NCI-H1092 (cell line): ENCODE data around the gene SHMT1.
"Not testable (repeated sequence)": the region's sequence is repeated elsewhere in the genome, so short reads cannot be mapped to it uniquely, and the experiment has no call there.

Source experiments
- DNase-seq: peaks from one replicate; lab custom pipeline; 2025; lab: John Stamatoyannopoulos, UW

The SHMT1 gene

DNA sequence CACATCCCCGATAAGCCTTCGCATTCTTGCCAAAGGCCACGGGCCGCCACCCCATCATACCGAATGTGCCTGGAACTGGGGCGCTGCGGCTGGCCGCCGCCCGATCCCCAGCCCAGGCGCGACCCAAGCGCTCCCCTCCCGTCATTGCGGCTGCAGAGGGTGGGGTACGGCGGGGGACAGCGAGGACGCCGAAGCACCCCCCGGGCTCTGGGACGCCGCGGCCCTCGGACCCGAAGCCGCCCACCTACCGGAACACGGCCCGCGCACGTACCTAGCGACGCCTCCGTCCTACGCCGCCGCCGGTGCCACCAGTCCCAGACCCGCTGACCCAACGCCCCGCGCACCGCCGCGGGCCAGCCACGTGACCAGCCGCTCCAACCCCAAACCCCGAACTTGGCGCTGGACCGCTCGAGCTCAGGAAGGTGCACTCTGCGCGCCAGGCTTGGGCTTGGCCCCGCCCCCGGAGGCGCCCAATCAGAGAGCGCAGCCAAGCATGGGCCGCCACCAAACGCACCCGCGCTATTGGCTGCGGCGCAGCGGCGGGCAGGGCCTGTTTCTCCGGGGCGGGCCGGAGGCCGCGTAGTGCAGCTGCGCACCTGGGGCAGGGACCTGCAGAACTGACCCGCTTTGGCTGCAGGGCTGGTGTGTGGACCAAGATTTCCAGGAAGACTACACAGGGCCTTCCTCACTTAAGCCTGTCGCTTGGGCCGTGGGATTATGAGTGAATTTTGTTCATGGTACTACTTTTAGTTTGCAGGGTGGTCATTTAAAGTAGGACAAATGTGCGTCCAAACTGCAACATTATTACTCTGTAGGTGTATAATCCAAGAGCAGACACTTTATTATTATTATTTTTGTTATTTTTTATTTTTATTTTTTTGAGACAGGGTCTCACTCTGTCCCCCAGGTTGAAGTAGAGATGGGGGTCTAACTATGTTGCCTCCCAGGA, at the start of gene SHMT1:
Gene SHMT1, minus strand, starts transcription at position 450 of the 949 bp plus-strand sequence. CDS start 7,569 bp downstream, outside the sequence.
- DNase-seq = peak; percentile 77

DNA sequence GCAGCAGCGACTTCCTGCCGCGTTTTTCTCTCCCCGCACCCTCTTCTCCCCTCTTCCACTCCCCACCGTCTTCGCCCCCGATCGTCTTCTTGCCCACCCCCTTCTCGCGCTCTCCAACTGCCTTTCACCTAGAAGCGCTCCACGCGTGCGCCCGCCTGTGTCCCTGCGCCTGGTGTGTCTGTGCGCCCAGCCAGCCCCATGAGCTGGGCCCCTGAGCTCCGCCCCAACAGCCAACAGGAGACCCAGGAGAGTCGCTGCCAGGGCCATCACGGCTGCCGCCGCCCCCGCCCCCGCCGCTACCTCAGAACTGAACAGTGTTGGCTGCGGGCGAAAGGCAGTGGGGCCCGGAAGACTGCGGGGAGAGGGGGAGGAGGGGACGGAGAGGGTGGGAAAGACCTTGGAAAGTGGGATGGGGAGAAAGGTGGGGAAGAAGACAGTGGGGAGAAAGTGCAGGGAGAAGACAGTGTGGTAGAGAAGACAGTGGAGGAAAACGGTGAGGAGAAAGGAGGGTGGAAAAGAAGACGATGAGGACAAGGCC, 48.7 kb upstream of the SHMT1 start:
- not testable (repeated sequence) for DNase-seq

DNA sequence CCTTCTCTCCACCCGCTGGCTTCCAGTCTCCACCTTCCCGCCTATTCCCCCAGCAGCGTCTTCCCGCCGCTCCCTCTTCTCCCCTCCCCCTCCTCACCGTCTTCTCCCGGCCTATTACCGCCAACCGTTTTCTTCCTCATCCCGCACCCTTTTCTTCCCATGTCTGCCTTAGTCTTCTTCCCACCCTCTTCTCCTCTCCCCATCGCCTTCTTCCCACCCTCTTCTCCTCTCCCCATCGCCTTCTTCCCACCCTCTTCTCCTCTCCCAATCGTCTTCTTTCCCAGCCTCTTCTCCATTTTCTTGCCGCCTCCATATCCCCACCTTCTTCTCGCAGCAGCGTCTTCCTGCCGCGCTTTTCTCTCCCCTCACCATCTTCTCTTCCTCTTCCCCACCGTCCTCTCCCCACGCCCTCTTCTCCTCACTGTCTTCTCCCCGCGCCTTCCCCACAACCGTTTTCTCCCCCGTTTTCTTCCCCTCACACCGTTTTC, 48.1 kb upstream of the SHMT1 start:
- DNase-seq = not testable (repeated sequence)

DNA sequence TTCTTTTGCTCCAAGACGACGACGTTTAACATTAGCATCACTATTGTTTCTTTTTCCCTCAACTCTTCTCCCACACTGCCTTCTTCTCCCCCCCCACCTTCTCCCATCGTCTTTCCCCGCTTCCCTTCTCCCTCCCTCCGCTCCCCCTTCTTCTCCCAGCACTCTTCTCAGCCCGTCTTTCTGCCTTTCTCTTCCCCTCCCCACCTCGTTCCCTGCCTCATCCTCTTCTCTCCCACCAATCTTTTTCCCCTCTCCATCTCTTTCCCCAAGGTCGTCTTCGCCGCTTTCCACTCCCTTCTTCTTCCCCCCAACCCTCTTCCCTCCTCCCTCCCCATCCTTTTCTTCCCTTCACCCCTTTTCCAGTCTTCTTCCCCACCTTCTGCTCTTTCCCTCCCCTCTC, 47.4 kb upstream of the SHMT1 start:
- not testable (repeated sequence) for DNase-seq

DNA sequence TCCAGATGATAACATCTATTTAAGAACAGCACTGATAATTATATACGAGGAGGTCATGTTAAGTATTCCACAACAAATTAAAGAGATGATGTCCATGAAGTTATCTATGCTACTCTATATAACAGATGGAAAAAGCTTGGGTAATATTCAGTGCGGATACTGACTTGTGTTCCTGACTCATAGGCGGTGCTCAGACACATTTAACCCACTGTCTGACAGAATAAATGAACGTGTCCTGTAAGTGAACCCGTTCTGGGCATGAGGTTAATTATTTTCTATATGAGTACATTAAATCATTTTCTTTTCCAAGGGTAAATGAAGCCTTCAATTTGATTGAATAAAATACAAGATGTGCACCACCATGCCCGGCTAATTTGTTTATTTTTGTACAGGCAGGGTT, 46.0 kb upstream of the SHMT1 start:
- DNase-seq = not testable (repeated sequence)

DNA sequence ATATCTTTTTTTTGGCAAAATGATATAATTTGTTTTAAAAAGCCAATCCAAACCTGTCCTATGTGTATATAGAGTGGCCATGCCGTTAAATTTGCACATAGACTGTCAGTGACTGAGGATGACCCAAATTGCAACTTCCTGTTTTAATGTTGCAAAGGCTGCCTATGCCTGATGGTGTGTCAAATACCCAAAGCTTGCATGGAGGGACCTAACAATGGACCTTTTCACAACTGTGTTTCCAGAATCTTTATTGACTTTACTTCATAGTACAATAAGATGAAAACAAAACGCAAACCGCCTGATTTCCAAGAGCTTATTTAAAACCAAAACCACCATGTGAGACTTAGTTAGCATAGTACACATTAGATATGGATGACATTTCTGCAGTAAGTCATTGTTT, 45.6 kb upstream of the SHMT1 start:
- not testable (repeated sequence) for DNase-seq

DNA sequence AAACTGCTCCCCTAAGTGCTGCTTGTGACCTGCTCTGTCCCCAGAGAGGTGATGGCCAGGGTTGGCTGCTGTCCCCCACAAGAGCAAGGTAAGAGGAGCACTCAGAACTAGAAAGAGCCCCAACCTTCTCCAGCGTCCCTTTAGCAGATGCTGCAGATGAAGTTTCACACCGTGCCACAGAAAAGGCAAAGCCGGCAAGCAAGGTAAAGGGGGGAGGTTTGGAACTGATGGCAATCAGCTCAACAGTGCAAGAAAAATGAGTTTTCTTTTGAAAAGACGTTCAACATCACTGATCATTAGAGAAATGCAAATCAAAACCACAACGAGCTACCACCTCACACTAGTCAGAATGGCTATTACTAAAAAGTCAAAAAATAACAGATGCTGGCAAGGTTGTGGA, 40.3 kb upstream of the SHMT1 start:
- not testable (repeated sequence) for DNase-seq

DNA sequence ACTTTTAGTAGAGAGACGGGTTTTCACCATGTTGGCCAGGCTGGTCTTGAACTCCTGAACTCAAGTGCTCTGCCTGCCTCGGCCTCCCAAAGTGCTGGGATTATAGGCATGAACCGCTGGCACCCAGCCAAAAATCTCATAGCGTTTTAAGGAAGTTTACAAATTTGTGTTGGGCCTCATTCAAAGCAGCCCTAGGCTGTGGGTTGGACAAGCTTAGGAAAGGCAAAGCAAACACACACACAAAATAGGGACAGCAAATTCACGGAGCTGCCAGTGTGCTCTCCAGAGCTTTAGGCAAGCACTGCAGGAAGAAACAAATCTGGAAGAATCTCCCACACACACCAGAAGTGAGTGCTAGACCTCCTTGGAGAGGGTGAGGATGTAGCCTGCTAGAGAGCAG, 39.8 kb upstream of the SHMT1 start:
- not testable (repeated sequence) for DNase-seq

DNA sequence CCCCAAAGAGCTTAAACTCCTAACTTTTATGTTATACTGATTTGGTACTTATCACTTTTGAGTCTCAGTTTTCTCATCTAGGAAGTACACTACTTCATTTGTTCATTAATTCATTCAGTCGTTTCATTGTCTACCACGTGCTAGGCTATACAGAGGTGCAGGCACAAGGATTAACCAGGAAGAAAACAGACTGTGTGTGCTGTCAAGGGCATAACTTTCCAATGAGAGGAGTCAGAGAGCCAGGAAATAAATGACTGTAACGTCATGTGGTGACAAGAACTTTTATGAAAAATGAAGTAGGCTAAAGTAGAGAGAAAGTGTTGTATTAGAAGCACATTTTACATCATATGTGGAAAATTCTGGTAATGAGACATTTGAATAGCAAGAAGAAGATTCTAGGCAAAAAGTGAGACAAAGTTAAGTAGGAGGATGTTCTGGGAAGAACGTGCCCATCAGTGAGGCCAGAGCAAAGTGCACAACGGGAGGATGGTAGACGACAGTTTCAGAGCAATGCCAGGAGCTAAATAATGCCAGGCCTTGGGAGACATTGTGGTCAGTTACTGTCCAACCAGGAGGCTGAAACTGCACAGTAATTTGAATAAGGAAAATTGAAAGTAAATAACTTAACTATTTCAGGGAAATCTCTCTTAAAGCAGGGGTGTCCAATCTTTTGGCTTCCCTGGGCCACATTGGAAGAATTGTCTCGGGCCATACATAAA, 38.7 kb upstream of the SHMT1 start:
- not testable (repeated sequence) for DNase-seq

DNA sequence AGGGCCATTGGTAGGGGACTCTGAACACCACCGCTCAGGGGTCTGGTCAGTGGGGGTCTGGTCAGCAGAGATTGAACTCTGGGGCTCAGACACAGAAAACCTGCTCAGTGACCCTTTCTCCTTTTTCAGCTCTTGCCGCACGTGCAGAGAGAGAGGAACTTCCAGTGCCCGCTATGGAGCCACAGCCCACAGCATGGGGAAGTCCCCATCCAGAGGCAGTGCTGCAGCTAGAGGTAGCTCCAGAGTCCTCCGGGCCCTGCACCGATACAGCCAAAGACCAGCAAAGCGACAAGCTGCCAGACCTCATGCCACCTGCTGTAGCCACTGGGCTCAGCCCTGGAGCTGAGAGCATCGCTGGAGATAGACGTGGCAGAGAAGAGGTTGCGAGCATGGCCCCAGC, 25.4 kb upstream of the SHMT1 start:
- DNase-seq = not testable (repeated sequence)

DNA sequence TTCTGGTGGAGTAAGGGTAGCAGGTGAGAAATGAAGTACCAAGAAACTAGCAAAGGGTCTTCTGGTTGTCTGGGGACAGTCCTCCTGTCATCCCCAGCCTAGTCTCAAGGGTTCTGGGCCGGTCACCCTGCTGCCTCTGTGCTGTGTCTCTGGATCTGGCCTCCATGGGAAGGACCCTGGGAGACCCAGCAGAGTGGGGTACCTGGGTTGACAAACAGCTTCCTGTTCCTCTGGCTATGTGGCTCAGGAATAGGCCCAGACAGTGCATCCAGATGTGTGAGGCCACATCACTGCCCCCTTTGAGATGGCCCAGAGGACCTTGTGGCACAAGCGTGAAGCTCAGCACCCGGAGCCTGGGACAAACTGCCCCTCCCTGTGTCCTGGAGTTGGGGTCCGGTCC, 24.9 kb upstream of the SHMT1 start:
- DNase-seq = not testable (repeated sequence)

DNA sequence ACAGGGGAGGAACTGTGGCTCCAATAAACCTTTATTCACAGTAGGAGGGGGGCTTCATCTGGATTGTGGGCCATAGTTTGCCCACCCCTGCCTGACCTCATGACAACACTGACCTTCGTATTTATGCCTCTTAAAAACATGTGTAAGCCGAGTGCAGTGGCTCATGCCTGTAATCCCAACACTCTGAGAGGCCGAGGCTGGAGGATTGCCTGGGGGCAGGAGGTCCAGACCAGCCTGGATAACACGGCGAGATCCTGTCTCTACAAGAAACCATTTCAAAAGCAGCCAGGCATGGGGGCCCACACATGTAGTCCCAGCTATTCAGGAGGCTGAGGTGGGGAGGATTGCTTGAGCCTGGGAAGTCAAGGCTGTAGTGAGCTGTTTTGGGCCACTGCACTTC, 24.2 kb upstream of the SHMT1 start:
- DNase-seq = not testable (repeated sequence)

DNA sequence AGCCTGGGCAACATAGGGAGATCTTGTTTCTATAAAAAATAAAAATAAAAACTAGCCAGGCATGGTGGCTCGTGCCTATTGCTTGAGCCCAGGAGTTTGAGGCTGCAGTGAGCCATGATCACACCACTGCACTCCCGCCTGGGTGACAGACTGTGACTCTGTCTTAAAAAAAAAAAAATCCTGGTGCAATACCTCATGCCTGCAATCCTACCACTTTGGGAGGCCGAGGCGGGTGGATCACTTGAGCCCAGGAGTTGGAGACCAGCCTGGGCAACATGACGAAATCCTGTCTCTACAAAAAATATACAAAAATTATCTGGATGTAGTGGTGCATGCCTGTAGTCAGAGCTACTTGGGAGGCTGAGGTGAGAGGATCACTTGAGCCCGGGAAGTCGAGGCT, 20.9 kb upstream of the SHMT1 start:
- not testable (repeated sequence) for DNase-seq

DNA sequence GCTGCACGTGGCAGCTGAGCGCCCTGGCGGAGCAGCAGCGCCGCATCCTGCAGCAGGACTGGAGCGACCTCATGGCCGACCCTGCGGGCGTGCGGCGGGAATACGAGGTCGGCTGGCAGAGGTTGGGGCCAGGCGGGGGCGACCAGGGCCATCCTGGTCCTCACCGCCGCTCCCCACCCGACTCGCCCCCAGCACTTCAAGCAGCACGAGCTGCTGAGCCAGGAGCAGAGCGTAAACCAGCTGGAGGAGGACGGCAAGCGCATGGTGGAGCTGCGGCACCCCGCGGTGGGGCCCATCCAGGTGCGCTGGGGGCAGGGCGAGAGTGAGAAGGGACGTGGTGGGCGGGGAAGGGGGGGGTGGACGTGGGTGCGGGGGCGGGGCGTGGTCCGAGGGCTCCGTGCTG, 19.7 kb upstream of the SHMT1 start:
- peak; percentile 2 for DNase-seq

DNA sequence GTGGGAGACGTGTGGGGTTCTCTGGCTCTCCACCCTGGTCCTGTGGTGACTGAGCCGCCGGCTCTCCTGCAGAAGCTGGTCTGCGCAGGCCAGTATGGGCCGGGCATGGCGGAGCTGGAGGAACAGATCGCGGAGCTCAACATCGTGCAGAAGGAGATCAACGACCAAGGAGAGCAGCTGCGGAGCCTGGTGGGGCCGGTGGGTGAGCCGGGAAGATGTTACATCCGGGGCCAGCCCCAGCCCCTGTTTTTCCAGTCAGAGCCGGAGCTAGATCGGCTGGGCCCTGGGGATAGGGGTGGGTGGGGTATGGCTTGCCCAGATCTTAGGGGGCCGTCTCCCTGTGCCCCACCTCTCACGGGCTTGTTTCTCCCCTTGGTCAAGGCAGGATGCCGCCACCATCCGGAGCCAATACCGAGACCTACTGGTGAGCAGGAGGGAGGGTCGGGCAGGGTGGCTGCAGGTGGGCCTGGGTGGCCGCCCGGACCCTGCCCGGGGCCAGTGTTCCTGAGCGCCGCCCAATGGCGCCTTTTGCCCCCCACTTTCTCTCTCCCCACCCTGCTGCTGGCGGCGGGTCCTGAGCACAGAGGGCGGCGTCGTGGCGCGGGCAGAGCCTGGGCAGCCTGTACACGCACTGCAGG, 19.2 kb upstream of the SHMT1 start:
- no peak for DNase-seq

DNA sequence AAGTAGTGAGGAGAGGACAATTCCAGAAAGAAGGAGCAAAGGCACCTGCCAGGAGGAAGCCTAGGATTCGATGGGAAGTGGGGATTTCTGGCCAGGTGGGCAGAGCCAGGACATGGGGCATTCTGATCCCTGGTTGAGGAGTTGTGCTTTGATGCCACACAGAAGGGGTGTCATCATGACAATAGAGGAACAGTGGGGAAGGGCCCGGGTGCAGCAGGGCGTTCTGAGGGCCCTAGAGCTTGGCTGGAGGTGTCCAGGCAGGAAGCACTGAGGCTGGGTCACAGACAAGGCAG, 18.5 kb upstream of the SHMT1 start:
- no peak for DNase-seq

DNA sequence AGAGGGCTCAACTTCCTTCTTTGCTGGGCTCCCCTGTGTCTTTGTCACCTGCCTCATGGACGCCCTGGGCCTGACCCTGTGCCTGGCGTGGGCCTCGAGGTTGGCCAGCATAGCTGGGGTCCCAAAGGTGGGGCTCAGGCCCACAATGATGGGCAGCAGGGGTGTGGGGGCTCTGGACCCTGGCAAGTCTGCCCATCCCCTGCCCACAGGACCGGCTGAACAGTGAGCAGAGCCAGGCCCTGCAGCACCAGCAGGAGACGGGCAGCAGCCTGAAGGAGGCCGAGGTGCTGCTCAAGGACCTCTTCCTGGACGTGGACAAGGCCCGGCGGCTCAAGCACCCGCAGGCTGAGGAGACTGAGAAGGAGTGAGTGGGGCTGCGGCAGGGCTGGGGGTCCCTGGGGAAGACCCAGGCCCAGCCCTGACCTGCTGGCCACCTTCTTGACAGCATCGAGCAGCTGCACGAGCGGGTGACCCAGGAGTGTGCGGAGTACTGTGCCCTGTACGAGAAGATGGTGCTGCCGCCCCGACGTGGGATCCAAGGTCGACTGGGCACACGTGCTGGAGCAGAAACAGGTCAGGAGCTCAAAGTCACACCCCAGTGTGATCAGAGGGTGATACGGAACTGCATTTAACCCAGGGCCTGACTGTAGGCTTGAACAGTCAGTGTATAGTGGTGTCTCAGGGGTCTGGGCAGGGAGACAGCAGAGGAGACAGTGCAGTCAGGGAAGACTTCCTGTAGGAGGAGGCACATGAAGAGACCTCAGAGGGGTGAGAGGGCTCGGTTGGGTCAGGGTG, 18.0 kb upstream of the SHMT1 start:
- DNase-seq = no peak

DNA sequence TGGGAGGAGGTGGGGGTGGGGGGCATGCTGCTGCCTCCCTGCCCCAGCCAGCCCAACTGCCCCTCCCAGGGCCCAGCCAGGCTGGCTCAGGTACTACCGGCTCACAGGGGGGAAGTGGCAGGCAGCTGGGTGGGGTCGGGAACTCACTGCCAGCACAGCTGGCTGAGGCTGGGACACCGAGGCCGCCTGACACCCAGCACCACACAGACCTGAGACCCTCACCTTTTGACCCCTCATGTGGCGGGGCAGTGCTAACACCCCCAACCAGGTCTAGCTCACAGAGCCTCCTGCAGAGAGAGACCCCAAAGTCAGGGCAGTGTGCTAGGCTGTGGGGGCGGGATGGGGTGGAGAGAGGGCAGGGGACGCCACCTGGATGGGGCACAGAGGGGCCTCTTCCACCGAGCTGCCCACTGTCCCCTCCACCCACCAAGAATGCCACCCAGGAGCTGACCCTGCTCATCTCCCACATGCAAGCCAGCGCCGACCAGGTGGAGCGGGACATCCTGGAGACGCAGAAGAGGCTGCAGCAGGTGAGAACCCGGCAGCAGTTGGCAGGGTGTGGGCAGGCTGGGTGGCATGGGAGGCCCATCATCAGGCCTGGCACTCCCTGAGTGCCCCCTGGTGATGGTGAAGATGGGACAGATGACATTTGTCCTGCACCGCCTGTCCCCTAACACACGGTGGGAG, 17.3 kb upstream of the SHMT1 start:
- DNase-seq = no peak

DNA sequence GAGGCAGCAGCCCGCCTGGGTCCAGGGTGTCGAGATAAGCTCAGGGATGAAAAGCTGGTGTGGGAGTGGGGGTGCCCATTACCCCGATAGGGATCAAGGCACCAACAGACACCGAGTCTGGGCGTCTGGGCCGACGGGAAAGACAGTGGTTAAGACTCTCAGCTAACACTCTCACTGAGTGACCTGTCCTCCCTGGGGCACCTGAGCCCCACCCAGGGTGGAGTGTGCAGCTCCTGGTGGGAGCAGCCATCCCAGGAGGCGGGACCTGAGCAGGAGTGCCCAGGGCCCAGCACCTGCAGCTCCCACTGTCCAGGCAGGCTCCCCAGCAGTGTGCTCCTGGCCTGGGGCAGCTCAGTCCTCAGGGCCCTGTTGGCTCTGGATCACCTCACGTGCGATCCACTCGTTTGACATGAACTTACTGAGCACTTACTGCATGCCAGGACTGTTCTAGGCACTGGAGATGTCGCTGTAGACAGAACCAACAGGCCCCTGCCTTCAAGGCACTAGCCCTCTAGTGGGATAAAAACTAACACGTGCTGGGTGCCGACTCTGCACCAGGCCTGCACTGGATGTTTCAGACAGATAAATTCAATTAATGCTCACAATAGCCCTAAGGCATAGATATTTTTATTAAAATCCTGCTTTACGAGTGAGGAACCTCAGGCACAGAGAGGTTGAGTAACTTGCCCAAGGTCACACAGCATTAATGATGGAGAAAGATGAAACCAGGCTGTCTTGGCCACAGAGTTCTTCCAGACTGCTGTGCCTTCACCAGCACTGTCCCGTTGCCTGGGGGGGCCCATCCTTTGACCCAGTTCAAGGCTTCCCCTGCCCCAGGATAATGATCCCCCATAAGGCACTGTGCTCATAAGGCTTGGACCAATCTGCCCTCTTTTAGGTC, 16.1 kb upstream of the SHMT1 start:
- no peak for DNase-seq

DNA sequence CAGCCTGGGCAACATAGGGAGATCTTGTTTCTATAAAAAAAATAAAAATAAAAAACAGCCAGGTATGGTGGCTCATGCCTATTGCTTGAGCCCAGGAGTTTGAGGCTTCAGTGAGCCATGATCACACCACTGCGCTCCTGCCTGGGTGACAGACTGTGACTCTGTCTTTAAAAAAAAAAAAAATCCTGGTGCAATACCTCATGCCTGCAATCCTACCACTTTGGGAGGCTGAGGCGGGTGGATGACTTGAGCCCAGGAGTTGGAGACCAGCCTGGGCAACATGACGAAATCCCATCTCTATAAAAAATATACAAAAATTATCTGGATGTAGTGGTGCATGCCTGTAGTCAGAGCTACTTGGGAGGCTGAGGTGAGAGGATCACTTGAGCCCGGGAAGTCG, 15.3 kb upstream of the SHMT1 start:
- DNase-seq = not testable (repeated sequence)
